K562 (cell line): ENCODE measurements around the gene GALNT18. TPM values are rescaled to one million over a fixed set of nuclear protein-coding genes. Genes with fewer than 3 reads are reported as not detected.

ENCODE experiments used
- ATAC-seq: fragments of 200-7000 bp; cut with Tn5 transposase; 3 replicates; pipeline ENCODE4 v1.9.1; 2020; ENCODE audit warnings: moderate library complexity
- BruUV-seq: library from RNA; stranded (reverse); fragments of 400-500 nt; replicated peaks from 2 replicates; lab custom pipeline; 2021; lab: Mats Ljungman, UMichigan
- CTCF ChIA-PET: fragments of 300-600 bp; formaldehyde crosslinking; extraction: SDS; loops from one replicate; lab custom pipeline; 2021; ENCODE audit warnings: low intra/inter-chr PET ratio; lab: Yijun Ruan, JAX
- POLR2A ChIA-PET: fragments of 300-600, 350-650 bp; sonication (Branson Sonifier 250); formaldehyde crosslinking; extraction: SDS; loops from one replicate; lab custom pipeline; 2021; ENCODE audit warnings: antibody characterized with exemption, inconsistent platforms; lab: Yijun Ruan, JAX
- DNase-seq, 4 experiments: peaks; one replicate each; pipeline versions ENCODE4 v3.0.0 to v3.0.0-alpha.2; 2011 to 2018; ENCODE audit warnings: low spot score in 3 of 4, mixed read lengths in 3 of 4; ENCODE audit errors: extremely low read depth in 1 of 4
- FAIRE-seq: peaks from 2 replicates; lab custom pipeline; 2011; peaks lifted over from hg19 to GRCh38; lab: Jason Lieb, UNC
- H2AFZ ChIP-seq: 2 replicates; pipeline ENCODE4 v1.6.0; 2011; ENCODE audit warnings: low read depth, low read length, control low read depth, inconsistent platforms
- H3K27ac ChIP-seq: fragments of 200-600 bp; 3 replicates; pipeline ENCODE4 v1.8.0; 2011; ENCODE audit warnings: low read depth, mild to moderate bottlenecking, control low read depth, inconsistent platforms, low read length, moderate library complexity, mixed read lengths; ENCODE audit errors: extremely low read depth
- H3K27me3 ChIP-seq, 2 experiments: fragments of 300-600 bp in 1 of 2; 2 replicates in 1 of 2; 3 replicates in 1 of 2; pipeline versions ENCODE4 v1.6.0 to v1.8.0; 2011; ENCODE audit warnings: inconsistent platforms in 2 of 2, low read length in 2 of 2, mild to moderate bottlenecking in 1 of 2, mixed read lengths in 1 of 2, moderate library complexity in 1 of 2; ENCODE audit not compliant: control insufficient read depth in 2 of 2, insufficient read depth in 2 of 2
- H3K36me3 ChIP-seq: fragments of 300-600 bp; 3 replicates; pipeline ENCODE4 v1.8.0; 2011; ENCODE audit warnings: mild to moderate bottlenecking, low read length, inconsistent platforms; ENCODE audit not compliant: control insufficient read depth, insufficient read depth
- H3K4me1 ChIP-seq, 2 experiments: fragments of 200-600 bp in 1 of 2; replicated peaks in 1 of 2; 2 replicates in 1 of 2; 3 replicates in 1 of 2; pipeline versions ENCODE4 v1.5.1 to v1.8.0; 2011; ENCODE audit warnings: inconsistent platforms in 2 of 2, low read length in 2 of 2, mild to moderate bottlenecking in 1 of 2, mixed read lengths in 1 of 2, moderate library complexity in 1 of 2; ENCODE audit not compliant: control insufficient read depth in 2 of 2, insufficient read depth in 2 of 2
- H3K4me2 ChIP-seq: 2 replicates; pipeline ENCODE4 v1.6.1; 2011; ENCODE audit warnings: low read length, control low read depth, inconsistent platforms, mixed read lengths; ENCODE audit not compliant: insufficient read depth
- H3K4me3 ChIP-seq: fragments of 200-600 bp; sonication (generic), shearing (Covaris generic); 2 replicates; pipeline ENCODE4 v1.5.1; 2016; ENCODE audit warnings: control low read depth, inconsistent platforms
- H3K79me2 ChIP-seq: fragments of 200-600 bp; 3 replicates; pipeline ENCODE4 v1.8.0; 2011; ENCODE audit warnings: low read length, inconsistent platforms; ENCODE audit not compliant: control insufficient read depth, insufficient read depth
- H3K9ac ChIP-seq, 2 experiments: 2 replicates each; pipeline versions ENCODE4 v1.6.0 to v1.6.1; 2011; ENCODE audit warnings: low read depth in 2 of 2, low read length in 2 of 2, control low read depth in 1 of 2, inconsistent platforms in 1 of 2, mild to moderate bottlenecking in 1 of 2, mixed read lengths in 1 of 2; ENCODE audit not compliant: insufficient read depth in 1 of 2
- H3K9me1 ChIP-seq: one replicate; pipeline ENCODE4 v1.6.0; 2011; ENCODE audit warnings: inconsistent platforms, mild to moderate bottlenecking, low read length, moderate library complexity; ENCODE audit not compliant: control insufficient read depth, insufficient read depth
- H3K9me3 ChIP-seq: replicated peaks from 2 replicates; pipeline ENCODE4 v1.5.1; 2011; ENCODE audit warnings: low read depth, low read length, inconsistent platforms; ENCODE audit not compliant: control insufficient read depth, insufficient read depth
- H4K20me1 ChIP-seq: replicated peaks from 2 replicates; pipeline ENCODE4 v1.6.1; 2011; ENCODE audit warnings: low read length, inconsistent platforms, mixed read lengths; ENCODE audit not compliant: control insufficient read depth, insufficient read depth
- ARID2 ChIP-seq: fragments of 450-650 bp; IDR thresholded peaks from 2 replicates; pipeline ENCODE4 v1.6.1; 2017; ENCODE audit warnings: antibody characterized with exemption, mild to moderate bottlenecking
- DDX20 ChIP-seq: fragments of 450-650 bp; IDR thresholded peaks from 2 replicates; pipeline ENCODE4 v1.6.1; 2016; ENCODE audit warnings: missing genetic modification characterization, low read depth, mild to moderate bottlenecking, missing compliant biosample characterization, moderate library complexity
- HDAC8 ChIP-seq: fragments of 450-650 bp; IDR thresholded peaks from 2 replicates; pipeline ENCODE4 v1.6.1; 2016; ENCODE audit warnings: mild to moderate bottlenecking, missing genetic modification characterization, moderate library complexity, missing compliant biosample characterization
- HLTF ChIP-seq: fragments of 450-650 bp; IDR thresholded peaks from 2 replicates; pipeline ENCODE4 v1.6.1; 2016
- HNRNPL ChIP-seq: fragments of 200-400 bp; formaldehyde crosslinking; IDR thresholded peaks from 2 replicates; pipeline ENCODE4 v1.6.1; 2017; ENCODE audit warnings: low read depth, mild to moderate bottlenecking, low read length
- HNRNPUL1 ChIP-seq: fragments of 200-400 bp; formaldehyde crosslinking; IDR thresholded peaks from 2 replicates; pipeline ENCODE4 v1.6.1; 2017; ENCODE audit warnings: low read length
- KLF10 ChIP-seq: fragments of 250-450 bp; sonication (Bioruptor Pico); IDR thresholded peaks from 2 replicates; pipeline ENCODE4 v1.6.1; 2021; ENCODE audit warnings: matching md5 sums
- MBD2 ChIP-seq: sonication (generic); IDR thresholded peaks from 2 replicates; pipeline ENCODE4 v1.6.1; 2016; ENCODE audit warnings: low read depth, borderline replicate concordance
- TAF9B ChIP-seq: fragments of 450-650 bp; IDR thresholded peaks from 2 replicates; pipeline ENCODE4 v1.6.1; 2018; ENCODE audit warnings: mild to moderate bottlenecking; ENCODE audit not compliant: partially characterized antibody
- ZNF224 ChIP-seq: sonication (generic); formaldehyde crosslinking; IDR thresholded peaks from 2 replicates; pipeline ENCODE4 v1.8.0; 2022; ENCODE audit warnings: mild to moderate bottlenecking, missing genetic modification reagents
- ZNF41 ChIP-seq: fragments of 250-450 bp; sonication (Bioruptor Pico); conservative IDR thresholded peaks from 2 replicates; pipeline ENCODE4 v1.4.0; 2020; ENCODE audit warnings: mild to moderate bottlenecking
- WGBS: fragments of 100-300 bp; shearing (Covaris generic); methylation state at CpG from one replicate; pipeline ENCODE4 v1.1.6; 2016; ENCODE audit warnings: low coverage, mixed read lengths; ENCODE audit not compliant: insufficient coverage; ENCODE audit errors: missing lambda C conversion rate; 5-methylcytosine and 5-hydroxymethylcytosine counted together
- in situ Hi-C: fragments of 300-500 bp; cut with MboI; formaldehyde crosslinking; loops from 4 replicates; pipeline ENCODE4 v1.15.0; 2018; ENCODE audit warnings: inconsistent platforms, mixed read lengths
- intact Hi-C: fragments of 100-400 bp; cut with micrococcal nuclease; formaldehyde crosslinking; loops from 2 replicates; pipeline ENCODE4 v1.14.2; 2022
- polyA plus RNA-seq, 8 experiments: library from polyadenylated mRNA; depleted of rRNA in 4 of 8; stranded (reverse) in 5 of 8; unstranded in 3 of 8; fragments of >200 nt; fragmentation: Nextera tagmentation in 2 of 8; fragmentation: Illumina TruSeq in 1 of 8; extraction: Ambion mirVana in 2 of 8; extraction: Trizol in 1 of 8; gene quantifications; 2 replicates each; pipeline versions ENCODE4 v1.2.1 to v1.2.3, GENCODE V29; 2011 to 2014; ENCODE audit warnings: inconsistent platforms in 1 of 8, missing spikeins in 1 of 8
- total RNA-seq, 7 experiments: library from RNA; depleted of rRNA in 6 of 7; stranded (reverse); fragments of >200 nt in 6 of 7; fragmentation: Illumina TruSeq in 2 of 7; extraction: Trizol in 2 of 7; gene quantifications; 2 replicates each; pipeline versions ENCODE4 v1.2.1 to v1.2.3, GENCODE V29; 2011 to 2021; ENCODE audit warnings: low replicate concordance in 1 of 7
- TF ChIP-seq, protein P1 (sequence below): fragments of 450-650 bp; IDR thresholded peaks from one replicate; pipeline ENCODE4 v1.6.1; 2018; ENCODE audit warnings: mild to moderate bottlenecking, moderate library complexity; ENCODE audit not compliant: partially characterized antibody
- TF ChIP-seq, protein P2 (sequence below): fragments of 450-650 bp; IDR thresholded peaks from 2 replicates; pipeline ENCODE4 v1.6.1; 2017; ENCODE audit warnings: antibody characterized with exemption

The GALNT18 gene
- total and polyA plus RNA-seq, 9 of the 15 experiments (the other 6 are each of a cell fraction or from before 2014, with no cell fraction given): not detected

DNA sequence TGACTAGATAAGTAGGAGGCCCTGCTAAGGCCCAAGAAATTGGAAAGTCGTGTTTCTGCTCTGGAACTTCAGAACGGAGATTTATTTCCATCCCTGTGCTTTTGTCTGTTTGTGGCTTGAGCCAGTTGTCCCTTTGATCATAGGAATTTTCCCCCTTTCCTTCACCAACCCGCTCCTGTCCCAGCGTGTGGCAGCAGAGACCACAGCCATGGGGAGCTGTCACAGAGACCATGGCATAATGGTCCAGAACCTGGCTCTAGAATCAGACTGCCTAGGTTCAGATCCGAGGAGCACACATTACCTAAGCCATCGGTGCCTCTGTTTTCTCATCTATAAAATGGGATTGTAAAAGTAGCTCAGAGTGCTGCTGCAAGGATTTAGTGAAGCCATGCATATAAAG lies 128.1 kb downstream of the GALNT18 start:
- in situ Hi-C loops: no loop called here

DNA sequence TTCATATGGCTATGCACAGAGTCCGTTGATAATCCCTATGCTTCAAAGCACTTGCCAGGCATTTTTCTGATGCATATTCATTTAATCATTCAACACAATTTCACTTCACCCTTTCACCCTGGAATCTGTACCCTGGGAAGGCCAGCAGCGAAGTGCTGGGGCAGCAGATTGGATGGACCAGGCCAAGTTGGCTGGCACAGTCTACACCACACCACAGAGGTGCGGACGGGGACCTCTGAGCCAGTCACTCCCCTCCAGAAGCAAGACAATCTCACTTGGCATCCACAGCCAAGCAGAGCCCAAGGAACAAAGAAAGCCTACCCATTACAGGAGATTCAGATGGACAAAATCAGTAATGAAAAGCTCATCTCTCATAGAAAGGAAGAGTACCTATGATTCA lies 130.2 kb downstream of the GALNT18 start:
- intact Hi-C loops (no loop called here), in situ Hi-C loops (no loop called here)
- CTCF ChIA-PET: no interaction called here
- TF ChIP-seq HNRNPL (no peak), HLTF (no peak), ARID2 (no peak), ZNF224 (CRISPR knock-in tag) (no peak), TAF9B (no peak), HDAC8 (no peak), ZNF41 (no peak), MBD2 (no peak), HNRNPUL1 (no peak), DDX20 (tag) (no peak)
- TF ChIP-seq, protein P1, sequence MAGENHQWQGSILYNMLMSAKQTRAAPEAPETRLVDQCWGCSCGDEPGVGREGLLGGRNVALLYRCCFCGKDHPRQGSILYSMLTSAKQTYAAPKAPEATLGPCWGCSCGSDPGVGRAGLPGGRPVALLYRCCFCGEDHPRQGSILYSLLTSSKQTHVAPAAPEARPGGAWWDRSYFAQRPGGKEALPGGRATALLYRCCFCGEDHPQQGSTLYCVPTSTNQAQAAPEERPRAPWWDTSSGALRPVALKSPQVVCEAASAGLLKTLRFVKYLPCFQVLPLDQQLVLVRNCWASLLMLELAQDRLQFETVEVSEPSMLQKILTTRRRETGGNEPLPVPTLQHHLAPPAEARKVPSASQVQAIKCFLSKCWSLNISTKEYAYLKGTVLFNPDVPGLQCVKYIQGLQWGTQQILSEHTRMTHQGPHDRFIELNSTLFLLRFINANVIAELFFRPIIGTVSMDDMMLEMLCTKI: no peak
- TF ChIP-seq, protein P2, sequence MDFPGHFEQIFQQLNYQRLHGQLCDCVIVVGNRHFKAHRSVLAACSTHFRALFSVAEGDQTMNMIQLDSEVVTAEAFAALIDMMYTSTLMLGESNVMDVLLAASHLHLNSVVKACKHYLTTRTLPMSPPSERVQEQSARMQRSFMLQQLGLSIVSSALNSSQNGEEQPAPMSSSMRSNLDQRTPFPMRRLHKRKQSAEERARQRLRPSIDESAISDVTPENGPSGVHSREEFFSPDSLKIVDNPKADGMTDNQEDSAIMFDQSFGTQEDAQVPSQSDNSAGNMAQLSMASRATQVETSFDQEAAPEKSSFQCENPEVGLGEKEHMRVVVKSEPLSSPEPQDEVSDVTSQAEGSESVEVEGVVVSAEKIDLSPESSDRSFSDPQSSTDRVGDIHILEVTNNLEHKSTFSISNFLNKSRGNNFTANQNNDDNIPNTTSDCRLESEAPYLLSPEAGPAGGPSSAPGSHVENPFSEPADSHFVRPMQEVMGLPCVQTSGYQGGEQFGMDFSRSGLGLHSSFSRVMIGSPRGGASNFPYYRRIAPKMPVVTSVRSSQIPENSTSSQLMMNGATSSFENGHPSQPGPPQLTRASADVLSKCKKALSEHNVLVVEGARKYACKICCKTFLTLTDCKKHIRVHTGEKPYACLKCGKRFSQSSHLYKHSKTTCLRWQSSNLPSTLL: no peak
- WGBS: 0% methylated on average over 4 of the region's 4 CpGs
- H3K79me2 ChIP-seq: no peaks in the 10 kb centered on the region
- no peaks in the 10 kb centered on the region for H3K4me1 ChIP-seq
- ATAC-seq: no peak
- no peak for FAIRE-seq
- H3K9me3 ChIP-seq: no peaks in the 10 kb centered on the region
- H4K20me1 ChIP-seq: no peaks in the 10 kb centered on the region
- POLR2A ChIA-PET: no interaction called here
- H3K9me1 ChIP-seq: no peaks in the 10 kb centered on the region
- no peaks in the 10 kb centered on the region for H3K36me3 ChIP-seq
- no peak for DNase-seq
- no peak overlapping the region for H3K4me2 ChIP-seq
- no peak overlapping the region for H3K9ac ChIP-seq
- H2AFZ ChIP-seq: no peak overlapping the region
- no TSS peak for BruUV-seq
- H3K4me3 ChIP-seq: no peak overlapping the region
- H3K27ac ChIP-seq: no peak overlapping the region
- H3K27me3 ChIP-seq: peaks cover 0 to 4% of the 10 kb centered on the region in 2 experiments; a peak in 1 of 5 replicates

More for the DNA sequence above, 128.1 kb downstream of the GALNT18 start:
- DNase-seq: no peak
- no peaks in the 10 kb centered on the region for H4K20me1 ChIP-seq
- no peaks in the 10 kb centered on the region for H3K36me3 ChIP-seq
- H3K9ac ChIP-seq: no peak overlapping the region
- no peak overlapping the region for H3K4me3 ChIP-seq
- WGBS: 2% methylated on average over 6 of the region's 6 CpGs
- H2AFZ ChIP-seq: no peak overlapping the region
- ChIA-PET POLR2A (no interaction called here), CTCF (no interaction called here)
- ATAC-seq: no peak
- no peaks in the 10 kb centered on the region for H3K79me2 ChIP-seq
- BruUV-seq: no TSS peak
- peaks cover 0 to 4% of the 10 kb centered on the region in 2 experiments; a peak in 1 of 5 replicates for H3K27me3 ChIP-seq
- no peak overlapping the region for H3K27ac ChIP-seq
- intact Hi-C loops: no loop called here
- H3K4me2 ChIP-seq: no peak overlapping the region
- no peak for FAIRE-seq
- TF ChIP-seq KLF10 (CRISPR knock-in tag): no peak
- TF ChIP-seq, all 486 proteins: peak for 0
- Histone ChIP-seq H3K4me1 (no peaks in the 10 kb centered on the region), H3K9me3 (no peaks in the 10 kb centered on the region), H3K9me1 (no peaks in the 10 kb centered on the region)
